ENCODE results near the gene CLDN12.

DNA sequence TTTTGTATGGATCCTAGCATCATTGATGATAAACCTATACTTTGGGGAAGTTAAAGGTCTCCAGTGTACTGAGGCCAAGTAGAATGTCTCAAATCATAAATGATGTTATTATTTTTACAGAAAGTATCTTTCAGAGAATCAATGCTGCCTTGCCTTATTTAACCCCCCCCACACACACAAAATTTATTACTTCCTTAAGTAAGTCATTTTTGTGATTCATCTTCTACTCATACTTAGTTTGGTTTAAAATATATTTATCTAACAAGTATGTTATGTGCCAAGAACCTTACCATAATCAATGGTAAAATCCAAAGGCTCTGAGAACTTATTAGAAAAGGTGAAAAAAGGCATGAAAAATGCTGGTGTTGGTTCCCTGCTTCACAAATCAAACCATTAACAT is 18.8 kb upstream of the CLDN12 start:
- TF ChIP-seq POLR2AphosphoS5 (IDR thresholded peaks at IDR 0.05; ENCODE audit: borderline replicate concordance, low read depth, low read length), result no peak
- no peak for TF ChIP-seq EZH2 (IDR thresholded peaks at IDR 0.05)
- TF ChIP-seq FOXP2 (optimal IDR thresholded peaks at IDR 0.05; ENCODE audit: control extremely low read depth, extremely low read length, insufficient read depth), result no peak

Measured in SK-N-MC (cell line).